AG20443 (cell line): Measurements from ENCODE around the gene SMC6.
A peak's percentile ranks its signal among the peaks of the same experiment; 100 is the strongest.

Experiments used
- DNase-seq: peaks from one replicate; pipeline ENCODE4 v3.0.0; 2012; ENCODE audit warnings: low spot score, mixed read lengths

Gene SMC6

GRCh38 chr2:17765398-17765797 lies 11.8 kb upstream of the SMC6 start:
- no peak for DNase-seq

- DNase-seq, result no peak
These were observed 10.2 kb upstream of the SMC6 start for GRCh38 chr2:17763641-17764333.

GRCh38 chr2:17762451-17762850 lies 8.8 kb upstream of the SMC6 start:
- DNase-seq, result no peak

GRCh38 chr2:17759805-17760204 lies 6.2 kb upstream of the SMC6 start:
- DNase-seq, result peak; percentile 12

GRCh38 chr2:17758118-17758517 lies 4.5 kb upstream of the SMC6 start:
- DNase-seq, result no peak

GRCh38 chr2:17757321-17757720 lies 3.7 kb upstream of the SMC6 start:
- DNase-seq, result peak; percentile 19

GRCh38 chr2:17756668-17757067 lies 3.1 kb upstream of the SMC6 start:
- DNase-seq, result no peak

GRCh38 chr2:17754773-17755425 lies 1.3 kb upstream of the SMC6 start:
- DNase-seq, result no peak

GRCh38 chr2:17752892-17753802 lies 463 bp downstream of the SMC6 start:
- DNase-seq, result peak; percentile 54

GRCh38 chr2:17752246-17752645 lies 1.4 kb downstream of the SMC6 start:
- no peak for DNase-seq

- no peak for DNase-seq
These were observed 3.7 kb downstream of the SMC6 start for GRCh38 chr2:17749753-17750438.

- DNase-seq, result no peak
These were observed 4.9 kb downstream of the SMC6 start for GRCh38 chr2:17748745-17749144.

- DNase-seq, result peak; percentile 12
These were observed 5.7 kb downstream of the SMC6 start for GRCh38 chr2:17747684-17748452.

GRCh38 chr2:17740203-17740602 lies 13.4 kb downstream of the SMC6 start:
- DNase-seq, result no peak

- DNase-seq, result peak; percentile 25
These were observed 16.6 kb downstream of the SMC6 start for GRCh38 chr2:17736989-17737388.

- DNase-seq, result no peak
These were observed 17.7 kb downstream of the SMC6 start for GRCh38 chr2:17735864-17736263.

- DNase-seq, result no peak
These were observed 20.0 kb downstream of the SMC6 start for GRCh38 chr2:17733599-17733998.

- no peak for DNase-seq
These were observed 23.7 kb downstream of the SMC6 start for GRCh38 chr2:17729880-17730279.

- DNase-seq, result no peak
These were observed 25.4 kb downstream of the SMC6 start for GRCh38 chr2:17728210-17728609.

GRCh38 chr2:17719562-17720371 lies 33.8 kb downstream of the SMC6 start:
- DNase-seq, result peak; percentile 29

- DNase-seq, result no peak
These were observed 34.9 kb downstream of the SMC6 start for GRCh38 chr2:17718689-17719088.
